GM18499 (cell line): ENCODE measurements around the gene CCDC127.
"Not testable (repeated sequence)": the region's sequence is repeated elsewhere in the genome, so short reads cannot be mapped to it uniquely, and the experiment has no call there.

Source experiments
- ATAC-seq: cut with Tn5 transposase; IDR thresholded peaks from one replicate; pipeline ENCODE4 v1.9.1; 2021; ENCODE audit warnings: moderate number of reproducible peaks; ENCODE audit not compliant: insufficient read depth, unreplicated experiment

Gene CCDC127

GRCh38 chr5:178110-178509 is 39.8 kb downstream of the CCDC127 start:
- no peak for ATAC-seq

- ATAC-seq: no peak
Measured at GRCh38 chr5:176296-176823, 41.6 kb downstream of the CCDC127 start.

DNA sequence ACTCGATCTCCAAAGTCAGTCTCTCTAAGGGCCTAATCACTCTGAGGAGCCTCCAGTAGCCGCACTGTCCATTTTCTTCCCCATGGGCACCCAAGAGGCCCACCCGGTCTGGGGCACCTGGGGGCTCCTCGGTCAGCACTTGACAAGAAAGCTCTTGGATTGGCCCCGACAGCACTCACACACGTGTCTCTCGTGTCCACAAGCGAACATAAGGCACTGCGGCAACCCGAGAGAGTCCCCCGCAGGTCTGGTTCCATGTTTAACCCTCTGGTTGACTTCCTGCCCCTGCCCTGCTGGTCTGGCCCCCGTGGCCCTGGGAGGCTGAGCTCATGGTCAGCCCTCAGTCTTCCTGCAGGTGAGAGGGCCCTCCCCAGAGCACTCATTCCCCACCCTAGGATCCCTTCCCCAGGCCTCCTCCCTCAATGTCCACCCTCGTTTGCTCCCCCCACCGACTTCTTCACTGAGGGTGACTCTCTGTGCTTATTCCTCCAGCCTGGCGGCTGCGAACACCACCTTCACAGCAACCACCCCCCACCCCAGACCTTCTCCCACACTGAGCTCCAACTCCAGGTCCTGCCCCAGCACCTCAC is 43.0 kb downstream of the CCDC127 start:
- ATAC-seq: no peak

DNA sequence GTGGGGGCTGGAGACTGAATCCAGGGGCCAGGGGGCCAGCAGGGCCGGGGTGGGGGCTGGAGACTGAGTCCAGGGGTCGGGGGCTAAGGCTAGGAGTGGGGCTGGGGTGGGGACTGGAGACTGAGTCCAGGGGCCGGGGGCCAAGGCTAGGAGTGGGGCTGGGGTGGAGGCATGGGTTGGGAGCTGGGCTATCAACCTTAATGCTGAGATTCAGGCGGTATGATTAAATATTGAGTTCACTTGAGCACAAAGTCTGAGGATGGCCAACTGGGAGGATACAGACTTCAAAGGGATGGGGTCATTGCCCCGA is 43.7 kb downstream of the CCDC127 start:
- no peak for ATAC-seq

GRCh38 chr5:173392-174290 is 44.3 kb downstream of the CCDC127 start:
- ATAC-seq: no peak

GRCh38 chr5:172841-173251 is 45.1 kb downstream of the CCDC127 start:
- ATAC-seq: no peak

GRCh38 chr5:172421-172820 is 45.5 kb downstream of the CCDC127 start:
- ATAC-seq: no peak

DNA sequence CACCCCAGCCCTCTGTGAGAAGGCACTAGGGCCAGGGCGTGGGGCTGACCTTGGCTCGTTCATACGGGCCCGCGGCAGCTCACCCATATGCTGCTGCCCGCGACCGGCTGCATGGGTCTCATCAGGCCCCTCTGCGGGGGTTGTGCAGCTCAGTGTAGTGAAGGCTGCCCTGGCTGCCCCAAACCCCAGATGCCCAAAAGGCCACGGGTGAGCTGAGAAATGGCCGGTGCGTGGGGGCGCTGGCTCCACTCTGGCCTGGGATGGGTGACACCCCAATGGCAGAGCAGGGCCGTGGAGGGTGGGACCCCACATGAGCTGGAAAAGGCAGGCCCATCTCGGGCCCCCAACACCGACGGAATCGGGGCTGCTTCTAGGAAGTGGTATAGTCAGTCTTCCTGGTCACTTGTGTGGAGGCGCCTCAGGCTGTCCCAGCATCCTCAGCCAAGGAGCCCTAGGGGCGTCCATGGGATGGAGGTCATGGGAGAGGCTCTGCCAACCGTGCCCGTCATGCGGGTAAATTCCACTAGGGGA is 46.1 kb downstream of the CCDC127 start:
- no peak for ATAC-seq

DNA sequence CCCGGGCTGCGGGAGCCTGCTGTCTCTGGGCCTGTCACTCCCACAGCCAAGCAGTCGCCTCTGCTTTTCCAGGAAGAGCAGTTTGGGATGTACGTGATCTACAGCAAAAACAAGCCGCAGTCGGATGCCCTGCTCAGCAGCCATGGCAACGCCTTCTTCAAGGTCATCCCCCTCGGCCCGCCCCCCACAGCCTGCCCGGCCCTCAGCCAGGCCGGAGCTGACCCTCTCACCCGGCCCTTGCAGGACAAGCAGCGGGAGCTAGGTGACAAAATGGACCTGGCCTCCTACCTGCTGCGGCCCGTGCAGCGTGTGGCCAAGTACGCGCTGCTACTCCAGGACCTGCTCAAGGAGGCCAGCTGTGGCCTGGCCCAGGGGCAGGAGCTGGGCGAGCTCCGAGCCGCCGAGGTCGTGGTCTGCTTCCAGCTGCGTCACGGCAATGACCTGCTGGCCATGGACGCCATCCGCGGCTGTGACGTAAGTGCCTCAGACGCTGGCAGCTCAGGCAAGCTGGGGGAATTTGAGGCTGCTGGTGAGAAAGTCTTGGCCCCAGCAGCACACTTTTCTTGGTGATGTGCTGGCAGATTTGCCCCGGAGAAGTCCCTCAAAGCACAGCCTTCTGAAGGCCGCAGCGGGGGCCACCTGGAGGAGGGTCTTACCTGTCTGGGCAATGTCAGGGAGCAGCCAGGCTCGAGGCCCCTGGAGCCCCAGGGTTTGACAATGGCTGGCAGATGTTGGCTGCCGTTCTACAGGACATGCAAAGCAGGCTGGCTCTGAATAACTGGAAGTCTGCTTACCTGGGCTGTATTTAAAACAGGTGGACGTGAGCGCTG is 46.8 kb downstream of the CCDC127 start:
- no peak for ATAC-seq

DNA sequence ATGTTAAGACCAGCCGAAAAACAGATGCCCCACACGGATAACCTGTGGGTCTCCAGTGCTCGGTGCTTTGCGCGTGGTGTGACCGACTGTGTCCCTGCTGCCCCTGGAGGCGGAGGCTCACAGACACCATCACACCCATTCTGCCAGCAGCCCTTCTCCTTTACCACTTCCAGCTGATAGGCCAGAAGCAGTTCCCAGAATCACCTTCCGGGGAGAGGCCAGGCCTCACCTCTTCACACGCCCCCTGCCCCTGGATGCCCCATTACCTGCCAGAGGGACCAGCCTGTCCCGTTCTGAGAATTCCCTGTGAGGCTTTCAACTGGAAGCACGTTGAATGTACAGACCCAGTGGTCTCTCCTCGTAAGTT is 48.2 kb downstream of the CCDC127 start:
- no peak for ATAC-seq

GRCh38 chr5:169071-169727 is 48.8 kb downstream of the CCDC127 start:
- ATAC-seq: no peak

- ATAC-seq: no peak
Measured at GRCh38 chr5:167982-168660, 49.8 kb downstream of the CCDC127 start.

- ATAC-seq: no peak
Measured at GRCh38 chr5:167511-167910, 50.4 kb downstream of the CCDC127 start.

DNA sequence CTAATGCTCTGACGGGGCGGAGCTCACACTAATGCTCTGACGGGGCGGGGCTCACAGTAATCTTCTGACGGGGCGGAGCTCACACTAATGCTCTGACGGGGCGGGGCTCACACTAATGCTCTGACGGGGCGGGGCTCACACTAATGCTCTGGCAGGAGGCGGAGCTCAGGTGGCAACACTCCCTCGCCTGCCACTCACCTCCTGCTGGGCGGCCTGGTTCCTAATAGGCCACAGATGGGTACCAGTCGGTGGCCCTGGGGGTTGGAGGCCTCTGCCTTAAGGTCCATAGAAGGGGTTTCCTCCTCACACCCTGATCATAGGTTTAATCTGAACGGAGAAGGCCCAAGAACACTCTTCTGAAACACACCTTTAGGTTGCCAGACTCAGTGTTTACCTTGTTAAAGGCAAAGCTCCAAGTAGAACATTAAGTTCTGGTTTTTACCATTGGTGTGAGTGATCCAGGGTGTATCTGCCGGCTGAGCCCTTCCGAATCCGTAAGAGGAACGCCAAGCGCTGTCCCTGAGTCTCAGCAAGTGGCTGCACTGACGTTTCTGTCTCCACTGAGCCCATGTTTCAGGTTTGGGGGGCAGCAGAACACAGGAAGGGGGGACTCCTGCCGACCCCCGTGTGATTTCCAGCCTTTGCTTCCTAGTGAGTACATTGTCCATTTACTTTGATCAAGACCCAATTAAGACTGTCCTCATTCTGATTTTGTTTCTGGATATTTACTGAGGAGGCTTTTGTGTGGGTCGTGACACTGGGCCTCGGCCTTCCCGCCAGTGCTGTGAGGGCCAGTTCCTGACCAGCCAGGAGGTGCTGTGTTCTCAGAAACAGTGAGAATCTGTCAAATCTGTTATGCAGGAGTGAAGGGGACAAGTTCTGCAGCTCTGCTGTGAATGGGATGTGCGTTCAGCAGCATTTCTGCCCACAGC is 51.2 kb downstream of the CCDC127 start:
- no peak for ATAC-seq

DNA sequence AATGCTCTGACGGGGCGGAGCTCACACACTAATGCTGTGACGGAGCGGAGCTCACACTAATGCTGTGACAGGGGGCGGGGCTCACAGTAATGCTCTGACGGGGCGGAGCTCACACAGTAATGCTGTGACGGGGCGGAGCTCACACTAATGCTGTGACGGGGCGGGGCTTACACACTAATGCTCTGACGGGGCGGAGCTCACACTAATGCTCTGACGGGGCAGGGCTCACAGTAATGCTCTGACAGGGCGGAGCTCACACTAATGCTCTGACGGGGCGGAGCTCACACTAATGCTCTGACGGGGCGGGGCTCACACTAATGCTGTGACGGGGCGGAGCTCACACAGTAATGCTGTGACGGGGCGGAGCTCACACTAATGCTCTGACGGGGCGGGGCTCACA is 53.2 kb downstream of the CCDC127 start:
- ATAC-seq: not testable (repeated sequence)

DNA sequence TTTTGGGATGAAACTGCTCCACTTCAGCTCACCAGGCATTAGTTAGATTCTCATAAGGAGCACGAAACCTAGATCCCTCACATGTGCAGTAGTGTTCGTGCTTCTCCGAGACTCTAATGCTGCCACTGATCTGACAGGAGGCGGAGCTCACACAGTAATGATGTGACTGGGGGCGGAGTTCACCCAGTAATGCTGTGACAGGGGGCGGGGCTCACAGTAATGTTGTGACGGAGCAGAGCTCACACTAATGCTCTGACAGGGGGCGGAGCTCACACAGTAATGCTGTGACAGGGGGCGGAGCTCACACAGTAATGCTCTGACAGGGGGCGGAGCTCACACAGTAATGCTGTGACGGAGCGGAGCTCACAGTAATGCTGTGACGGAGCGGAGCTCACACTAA is 53.7 kb downstream of the CCDC127 start:
- ATAC-seq: no peak

- no peak for ATAC-seq
Measured at GRCh38 chr5:163841-164240, 54.1 kb downstream of the CCDC127 start.

DNA sequence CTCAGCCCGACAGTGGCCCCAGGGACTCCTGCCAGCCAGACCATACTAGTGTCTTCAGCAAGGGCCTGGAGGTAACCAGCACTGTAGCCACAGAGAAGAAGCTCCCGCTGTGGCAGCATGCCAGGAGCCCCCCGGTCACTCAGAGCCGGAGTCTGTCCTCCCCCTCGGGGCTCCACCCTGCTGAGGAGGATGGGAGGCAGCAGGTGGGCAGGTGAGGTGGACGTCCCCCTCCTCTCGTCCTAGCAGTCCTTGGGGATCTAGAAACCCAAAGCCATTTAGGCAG is 54.7 kb downstream of the CCDC127 start:
- ATAC-seq: no peak
